ENCODE measurements around the gene VPS33A.

- no peak for TF ChIP-seq POLR2AphosphoS5 (IDR thresholded peaks at IDR 0.05)
- no peak for TF ChIP-seq CTCF (IDR thresholded peaks at IDR 0.05)
Observed at GRCh38 chr12:122275459-122275858, 9.2 kb upstream of the VPS33A start.
